Heart right ventricle (tissue), 16 donors: ENCODE data around the gene MAN1C1. TPM values are rescaled to one million over a fixed set of nuclear protein-coding genes. Genes with fewer than 3 reads are reported as not detected.

Experiments
- ATAC-seq, 8 donors: fragments of 200-7000 bp; cut with Tn5 transposase; one replicate each; pipeline ENCODE4 v1.9.1; 2020; ENCODE audit warnings: mild to moderate bottlenecking in 8 of 8, moderate library complexity in 8 of 8, moderate number of reproducible peaks in 1 of 8
- DNase-seq, 2 donors: peaks; one replicate each; pipeline ENCODE4 v3.0.0-alpha.2; 2020
- H3K27ac ChIP-seq, 10 donors: fragments of 200-600 bp; sonication (generic) in 2 of 10; one replicate each; pipeline versions ENCODE4 v1.5.0 to v1.8.0; 2020 to 2022; ENCODE audit warnings: mild to moderate bottlenecking in 3 of 10
- H3K27me3 ChIP-seq, 7 donors: fragments of 200-600 bp; one replicate each; pipeline ENCODE4 v1.8.0; 2021 to 2022; ENCODE audit warnings: mild to moderate bottlenecking in 2 of 7
- H3K36me3 ChIP-seq, 9 donors: fragments of 200-600 bp; sonication (generic) in 1 of 9; one replicate each; pipeline versions ENCODE4 v1.5.0 to v1.8.0; 2020 to 2022; ENCODE audit warnings: mild to moderate bottlenecking in 2 of 9
- H3K4me1 ChIP-seq, 9 donors: fragments of 200-600 bp; sonication (generic) in 1 of 9; one replicate each; pipeline versions ENCODE4 v1.5.0 to v1.8.0; 2020 to 2022; ENCODE audit warnings: mild to moderate bottlenecking in 4 of 9
- H3K4me3 ChIP-seq, 10 donors: fragments of 200-600 bp; sonication (generic) in 2 of 10; one replicate each; pipeline versions ENCODE4 v1.5.0 to v1.8.0; 2020 to 2022; ENCODE audit warnings: mild to moderate bottlenecking in 7 of 10, moderate library complexity in 2 of 10
- H3K9me3 ChIP-seq, 11 donors: fragments of 200-600 bp in 10 of 11; sonication (generic) in 2 of 11; one replicate each; pipeline versions ENCODE4 v1.5.0 to v1.8.0; 2013 to 2022; ENCODE audit warnings: mild to moderate bottlenecking in 2 of 11, control low read depth in 1 of 11, moderate library complexity in 1 of 11
- CTCF ChIP-seq, 9 donors: fragments of 200-600 bp; sonication (generic) in 2 of 9; IDR thresholded peaks; one replicate each; pipeline versions ENCODE4 v1.5.0 to v1.8.0; 2021 to 2022; ENCODE audit warnings: antibody characterized with exemption in 9 of 9, mild to moderate bottlenecking in 5 of 9, moderate library complexity in 1 of 9
- WGBS, 2 donors: extraction: QIAGEN DNeasy Blood & Tissue Kit; methylation state at CpG; one replicate each; pipeline ENCODE4 v1.1.7; 2013; ENCODE audit warnings: inconsistent platforms in 1 of 2; 5-methylcytosine and 5-hydroxymethylcytosine counted together
- intact Hi-C, 10 donors: fragments of 100-400 bp; cut with DNase I; formaldehyde crosslinking; loops; one replicate each; pipeline versions ENCODE4 v1.11.1 to v1.14.2; 2022
- polyA plus RNA-seq, 2 donors: library from polyadenylated mRNA; stranded (reverse); fragments of 200-250 nt; gene quantifications; one replicate each; pipeline ENCODE4 v1.2.3, GENCODE V29; 2013
- total RNA-seq, 10 donors: library from RNA; stranded (reverse); fragmentation: NEBNext Ultra II Directional in 3 of 10; extraction: Animal tissue kit (Norgen Biotek cat#: 25700) in 3 of 10; gene quantifications; one replicate each; pipeline versions ENCODE4 v1.2.1 to v1.2.4, GENCODE V29; 2021 to 2023
- donor health status: Arrhythmogenic right ventricular cardiomyopathy.
- donor health status: ischemic (EF 13 %, LVEDD 7.1; RV severe dilation, severe dysfunction).
- donor health status: healthy with polysubstance abuse.
- donor health status: DM: no; HTN: yes; CAD: no.
- donor health status: DM: no; HTN: no; CAD: no.
- donor health status: ischemic (EF 25% LVEDD 6.9; RV normal size, moderate dysfunction).
- donor health status: ischemic (EF 25% LVEDD 5.7; RV mildly dilated, moderate dysfunction).
- donor health status: healthy.
- donor health status: DM: yes; HTN: yes; CAD: no.
- donor health status: Ischemic cardiomyopathy.
- donor health status: ischemic (EF 35%, LVEDD 5.7; RV mildly dilated, moderate dysfunction).
- donor health status: nonischemic (EF 11% LVEDD 7.7; RV severe dilation, severe dysfunction).
- donor health status: DM: yes; HTN: yes; CAD: no.
- donor health status: PGD.
- donor health status: ischemic (EF 29% LVEDD 5.4; RV normal size, mild dysfunction).
- donor health status: nonischemic (EF 23%, LVEDD 6.1; RV moderate dilation, normal function).

MAN1C1 gene
- total and polyA plus RNA-seq, 12 donors: 9.7 to 23.4 (median 13.4) TPM

DNA sequence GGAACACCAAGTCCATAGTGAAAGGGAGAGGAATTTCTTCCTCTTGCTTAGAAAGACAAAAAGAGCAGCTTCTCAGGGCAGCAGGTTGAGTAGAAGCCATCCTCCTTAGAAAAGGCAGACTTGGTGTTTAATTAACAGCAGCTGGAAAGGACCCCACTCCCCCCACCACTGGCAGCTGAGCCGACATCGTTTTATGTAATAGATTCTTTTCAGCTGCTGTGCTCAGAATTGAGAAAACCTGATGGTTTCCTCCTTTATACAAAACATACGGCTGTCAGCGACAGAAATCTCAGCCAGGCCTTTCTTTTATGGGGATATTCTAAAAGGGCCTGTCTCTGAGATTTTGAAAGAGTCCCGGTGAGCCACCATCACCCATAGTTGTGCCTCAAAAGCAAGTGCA, 49.9 kb downstream of the MAN1C1 start:
- WGBS, 2 donors: 80% methylated on average over 5 of the region's 5 CpGs
- Histone ChIP-seq H3K4me1 (peaks cover 7 to 36% (median 27%) of the 10 kb centered on the region in 9 donors), H3K27ac (no peak overlapping the region), H3K4me3 (no peak overlapping the region), H3K9me3 (no peaks in the 10 kb centered on the region), H3K27me3 (no peaks in the 10 kb centered on the region), H3K36me3 (no peaks in the 10 kb centered on the region)
- DNase-seq: no peak
- no peak for ATAC-seq
- intact Hi-C loops: no loop called here
- TF ChIP-seq CTCF (IDR thresholded peaks at IDR 0.05): no peak

GRCh38 chr1:25668931-25669573, 52.5 kb downstream of the MAN1C1 start:
- no peak overlapping the region for H3K4me3 ChIP-seq
- WGBS, 2 donors: 89 to 91% methylated on average over 9 of the region's 9 CpGs
- H3K27me3 ChIP-seq: no peaks in the 10 kb centered on the region
- H3K27ac ChIP-seq: no peak overlapping the region
- intact Hi-C loops: no loop called here
- H3K36me3 ChIP-seq: no peaks in the 10 kb centered on the region
- DNase-seq (no peak), ATAC-seq (no peak)
- H3K4me1 ChIP-seq: peaks cover 3 to 22% (median 15%) of the 10 kb centered on the region in 9 donors
- H3K9me3 ChIP-seq: no peaks in the 10 kb centered on the region
- TF ChIP-seq CTCF (IDR thresholded peaks at IDR 0.05): no peak

- 94 to 95% methylated on average over 4 of the region's 4 CpGs for WGBS, 2 donors
Measured at GRCh38 chr1:25669781-25670567, 53.4 kb downstream of the MAN1C1 start.

More at GRCh38 chr1:25669781-25670567, 53.4 kb downstream of the MAN1C1 start:
- no peak for DNase-seq
- Histone ChIP-seq H3K4me1 (peaks cover 0 to 13% (median 8%) of the 10 kb centered on the region in 9 donors), H3K27ac (no peak overlapping the region), H3K9me3 (no peaks in the 10 kb centered on the region), H3K36me3 (no peaks in the 10 kb centered on the region), H3K27me3 (no peaks in the 10 kb centered on the region), H3K4me3 (no peak overlapping the region)
- no peak for ATAC-seq
- TF ChIP-seq CTCF (IDR thresholded peaks at IDR 0.05): no peak
- intact Hi-C loops: loop anchor here in 1 of 10 donors (10.0 kb wide), 1 partner anchor 45 kb away; no protein-coding TSS in a partner anchor
